Left ventricle myocardium inferior (tissue), 1 donor: ENCODE data around the gene PDCD2L. TPM values are rescaled to one million over a fixed set of nuclear protein-coding genes. Genes with fewer than 3 reads are reported as not detected.
"Not testable (repeated sequence)": the region's sequence is repeated elsewhere in the genome, so short reads cannot be mapped to it uniquely, and the experiment has no call there.

Experiments
- DNase-seq: peaks from one replicate; pipeline ENCODE4 v3.0.0-alpha.2; 2020
- H3K27ac ChIP-seq: fragments of 200-600 bp; replicated peaks from 2 replicates; pipeline ENCODE4 v1.8.0; 2021
- H3K27me3 ChIP-seq: fragments of 200-600 bp; 2 replicates; pipeline ENCODE4 v1.8.0; 2021; ENCODE audit warnings: low read depth
- H3K36me3 ChIP-seq: fragments of 200-600 bp; 2 replicates; pipeline ENCODE4 v1.8.0; 2021
- H3K4me1 ChIP-seq: fragments of 200-600 bp; 2 replicates; pipeline ENCODE4 v1.8.0; 2021
- H3K4me3 ChIP-seq: fragments of 200-600 bp; 2 replicates; pipeline ENCODE4 v1.8.0; 2021; ENCODE audit warnings: mild to moderate bottlenecking, moderate library complexity
- H3K9me3 ChIP-seq: fragments of 200-600 bp; replicated peaks from 2 replicates; pipeline ENCODE4 v1.8.0; 2021
- intact Hi-C: fragments of 100-400 bp; cut with micrococcal nuclease; formaldehyde crosslinking; loops from one replicate; pipeline ENCODE4 v1.11.0; 2022
- total RNA-seq: library from RNA; stranded (reverse); fragmentation: NEBNext Ultra II Directional; extraction: Animal tissue kit (Norgen Biotek cat#: 25700); gene quantifications from one replicate; pipeline ENCODE4 v1.2.1, GENCODE V29; 2021
- TF ChIP-seq, protein P1 (sequence below): fragments of 200-600 bp; IDR thresholded peaks from 2 replicates; pipeline ENCODE4 v1.8.0; 2021; ENCODE audit warnings: antibody characterized with exemption, mild to moderate bottlenecking, borderline replicate concordance
- donor health status: DM: no; HTN: yes; CAD: no; lungs with severe emphysema.

The PDCD2L gene
- total RNA-seq, 1 donor from 2014 or later = 12.8 TPM

DNA sequence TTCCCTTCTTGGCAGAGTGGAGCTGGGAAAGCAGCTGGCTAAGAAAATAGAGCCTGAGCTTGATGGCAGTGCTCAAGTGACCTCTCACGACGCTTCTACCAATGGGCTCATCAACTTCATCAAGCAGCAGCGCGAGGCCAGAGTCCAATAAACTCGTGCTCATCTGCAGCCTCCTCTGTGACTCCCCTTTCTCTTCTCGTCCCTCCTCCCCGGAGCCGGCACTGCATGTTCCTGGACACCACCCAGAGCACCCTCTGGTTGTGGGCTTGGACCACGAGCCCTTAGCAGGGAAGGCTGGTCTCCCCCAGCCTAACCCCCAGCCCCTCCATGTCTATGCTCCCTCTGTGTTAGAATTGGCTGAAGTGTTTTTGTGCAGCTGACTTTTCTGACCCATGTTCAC, 4.3 kb upstream of the PDCD2L start:
- Histone ChIP-seq H3K4me3 (no peak overlapping the region), H3K9me3 (no peaks in the 10 kb centered on the region), H3K36me3 (peaks cover 65% of the 10 kb centered on the region), H3K27me3 (no peaks in the 10 kb centered on the region), H3K4me1 (peaks cover 12% of the 10 kb centered on the region), H3K27ac (no peak overlapping the region)
- TF ChIP-seq, protein P1, sequence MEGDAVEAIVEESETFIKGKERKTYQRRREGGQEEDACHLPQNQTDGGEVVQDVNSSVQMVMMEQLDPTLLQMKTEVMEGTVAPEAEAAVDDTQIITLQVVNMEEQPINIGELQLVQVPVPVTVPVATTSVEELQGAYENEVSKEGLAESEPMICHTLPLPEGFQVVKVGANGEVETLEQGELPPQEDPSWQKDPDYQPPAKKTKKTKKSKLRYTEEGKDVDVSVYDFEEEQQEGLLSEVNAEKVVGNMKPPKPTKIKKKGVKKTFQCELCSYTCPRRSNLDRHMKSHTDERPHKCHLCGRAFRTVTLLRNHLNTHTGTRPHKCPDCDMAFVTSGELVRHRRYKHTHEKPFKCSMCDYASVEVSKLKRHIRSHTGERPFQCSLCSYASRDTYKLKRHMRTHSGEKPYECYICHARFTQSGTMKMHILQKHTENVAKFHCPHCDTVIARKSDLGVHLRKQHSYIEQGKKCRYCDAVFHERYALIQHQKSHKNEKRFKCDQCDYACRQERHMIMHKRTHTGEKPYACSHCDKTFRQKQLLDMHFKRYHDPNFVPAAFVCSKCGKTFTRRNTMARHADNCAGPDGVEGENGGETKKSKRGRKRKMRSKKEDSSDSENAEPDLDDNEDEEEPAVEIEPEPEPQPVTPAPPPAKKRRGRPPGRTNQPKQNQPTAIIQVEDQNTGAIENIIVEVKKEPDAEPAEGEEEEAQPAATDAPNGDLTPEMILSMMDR = no peak
- no peak for DNase-seq
- intact Hi-C loops = no loop called here

DNA sequence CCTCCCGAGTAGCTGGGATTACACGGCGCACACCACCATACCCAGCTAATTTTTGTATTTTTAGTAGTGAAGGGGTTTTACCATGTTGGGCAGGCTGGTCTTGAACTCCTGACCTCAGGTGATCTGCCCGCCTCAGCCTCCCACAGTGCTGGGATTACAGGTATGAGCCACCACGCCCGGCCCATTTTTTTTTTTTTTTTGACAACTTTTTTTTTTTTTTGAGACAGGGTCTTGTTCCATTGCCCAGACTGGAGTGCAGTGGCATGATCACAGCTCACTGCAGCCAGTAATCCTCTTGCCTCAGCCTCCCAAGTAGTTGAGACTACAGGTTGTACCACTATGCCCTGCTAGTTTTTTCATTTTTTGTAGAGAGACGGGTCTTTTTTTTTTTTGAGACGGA, 3.4 kb upstream of the PDCD2L start:
- H3K27ac ChIP-seq, H3K4me3 ChIP-seq, H3K27me3 ChIP-seq, DNase-seq, H3K9me3 ChIP-seq, intact Hi-C loops: not testable (repeated sequence)
- peaks cover 16% of the 10 kb centered on the region for H3K4me1 ChIP-seq
- peaks cover 55% of the 10 kb centered on the region for H3K36me3 ChIP-seq

DNA sequence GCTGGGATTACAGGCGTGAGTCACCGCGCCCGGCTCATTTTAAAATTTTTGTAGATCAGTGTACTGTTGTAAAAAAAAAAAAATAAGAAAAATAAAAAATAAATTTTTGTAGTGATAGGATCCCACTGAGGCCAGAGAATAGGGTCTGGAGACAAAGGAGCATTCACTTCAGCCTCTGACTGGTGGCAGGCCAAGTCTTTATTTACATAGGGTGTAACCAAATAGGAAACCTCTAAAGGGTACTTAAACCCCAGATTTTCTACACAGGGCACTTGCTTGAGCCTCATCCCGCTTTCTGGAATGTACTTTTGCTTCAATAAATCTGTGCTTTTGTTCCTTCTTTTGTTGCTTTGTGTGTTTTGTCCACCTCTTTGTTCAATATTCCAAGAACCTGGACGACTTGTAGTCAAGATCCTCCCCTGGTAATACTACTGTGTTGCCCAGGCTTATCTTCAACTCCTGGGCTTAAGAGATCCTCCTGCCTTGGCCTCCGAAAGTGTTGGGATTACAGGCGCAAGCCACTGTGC, 2.1 kb upstream of the PDCD2L start:
- H3K4me1 ChIP-seq = peaks cover 16% of the 10 kb centered on the region
- H3K27me3 ChIP-seq = no peaks in the 10 kb centered on the region
- no peak overlapping the region for H3K27ac ChIP-seq
- H3K4me3 ChIP-seq = no peak overlapping the region
- DNase-seq = no peak
- peaks cover 42% of the 10 kb centered on the region for H3K36me3 ChIP-seq
- H3K9me3 ChIP-seq = no peaks in the 10 kb centered on the region
- intact Hi-C loops = no loop called here
- TF ChIP-seq, protein P1 = no peak

DNA sequence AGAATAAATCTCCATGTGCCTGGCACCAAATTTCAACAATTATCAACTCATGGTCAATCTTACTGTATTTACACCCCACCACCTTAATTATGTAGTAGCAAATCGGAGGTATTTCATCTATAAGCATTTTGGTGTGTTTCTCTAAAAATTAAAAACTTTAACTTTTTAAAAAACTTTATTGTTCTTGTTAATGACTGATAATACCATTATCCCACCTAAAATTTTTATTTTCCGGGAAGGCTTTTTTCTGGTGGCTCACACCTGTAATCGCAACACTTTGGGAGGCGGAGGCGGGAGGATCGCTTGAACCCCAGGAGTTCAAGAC, 453 bp upstream of the PDCD2L start:
- intact Hi-C loops = no loop called here

DNA sequence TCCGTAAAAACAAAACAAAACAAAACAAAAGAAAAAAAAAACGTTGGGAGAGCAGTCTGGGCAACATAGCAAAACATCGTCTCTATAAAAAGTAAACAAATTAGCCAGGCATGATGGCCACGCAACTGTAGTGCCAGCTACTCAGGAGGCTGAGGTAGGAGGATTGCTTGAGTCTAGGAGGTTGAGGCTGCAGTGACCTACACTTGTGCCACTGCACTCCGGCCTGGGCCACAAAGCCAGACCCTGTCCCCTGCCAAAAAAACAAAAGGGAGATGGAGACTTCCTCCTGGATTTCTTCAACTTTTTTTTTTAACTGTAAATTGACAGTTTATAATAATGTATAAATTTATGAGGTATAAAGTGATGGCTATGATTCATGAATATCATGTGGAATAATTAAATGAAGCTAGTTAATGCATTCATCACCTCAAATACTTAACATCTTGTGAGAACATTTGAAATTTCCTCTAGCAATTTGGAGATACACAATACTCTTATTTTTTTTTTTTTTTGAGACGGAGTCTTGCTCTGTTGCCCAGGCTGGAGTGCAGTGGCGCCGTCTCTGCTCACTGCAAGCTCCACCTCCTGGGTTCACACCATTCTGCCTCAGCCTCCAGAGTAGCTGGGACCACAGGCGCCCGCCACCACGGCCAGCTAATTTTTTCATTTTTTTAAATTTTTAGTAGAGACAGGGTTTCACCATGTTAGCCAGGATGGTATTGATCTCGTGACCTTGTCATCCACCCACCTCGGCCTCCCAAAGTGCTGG, 1.9 kb downstream of the PDCD2L start:
- no peak overlapping the region for H3K27ac ChIP-seq
- peaks cover 19% of the 10 kb centered on the region for H3K36me3 ChIP-seq
- intact Hi-C loops = no loop called here
- no peak for DNase-seq
- H3K9me3 ChIP-seq = no peaks in the 10 kb centered on the region
- TF ChIP-seq, protein P1 = no peak
- H3K4me3 ChIP-seq = no peak overlapping the region
- H3K4me1 ChIP-seq = peaks cover 16% of the 10 kb centered on the region
- H3K27me3 ChIP-seq = no peaks in the 10 kb centered on the region

More for the DNA sequence above, 453 bp upstream of the PDCD2L start:
- TF ChIP-seq, protein P1 = no peak
- Histone ChIP-seq H3K27ac (peak overlapping the region; percentile 60), H3K36me3 (peaks cover 26% of the 10 kb centered on the region), H3K4me3 (peak overlapping the region; percentile 98), H3K9me3 (no peaks in the 10 kb centered on the region), H3K4me1 (peaks cover 16% of the 10 kb centered on the region), H3K27me3 (no peaks in the 10 kb centered on the region)
- DNase-seq = no peak

DNA sequence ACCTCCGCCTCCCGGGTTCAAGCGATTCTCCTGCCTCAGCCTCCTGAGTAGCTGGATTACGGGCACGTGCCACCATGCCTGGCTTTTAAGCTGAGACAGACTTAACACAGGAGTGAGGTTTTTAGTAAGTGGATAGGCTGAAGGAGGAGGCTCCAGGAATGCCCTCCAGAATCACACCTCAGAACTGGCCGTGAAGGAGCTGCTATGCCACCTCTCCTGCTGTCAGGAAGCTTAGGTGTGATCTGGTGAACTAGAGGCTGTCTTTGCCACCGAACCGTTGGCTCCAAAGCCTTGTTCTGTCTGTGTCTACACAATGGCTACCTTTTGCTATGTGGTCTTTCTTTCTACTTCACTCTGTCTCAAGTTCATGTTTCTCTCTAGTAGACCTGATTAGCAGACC, 4.2 kb downstream of the PDCD2L start:
- no peak overlapping the region for H3K4me3 ChIP-seq
- no peak for DNase-seq
- no peaks in the 10 kb centered on the region for H3K27me3 ChIP-seq
- TF ChIP-seq, protein P1 = no peak
- H3K9me3 ChIP-seq = no peaks in the 10 kb centered on the region
- peaks cover 35% of the 10 kb centered on the region for H3K36me3 ChIP-seq
- H3K27ac ChIP-seq = no peak overlapping the region
- intact Hi-C loops = no loop called here
- H3K4me1 ChIP-seq = peaks cover 16% of the 10 kb centered on the region
